Hepatocyte (in vitro differentiated cells): ENCODE measurements around the gene DLGAP4.

Experiments used
- CTCF ChIP-seq: fragments of 200-600 bp; sonication (generic); IDR thresholded peaks from 2 replicates; pipeline ENCODE4 v1.5.1; 2016; ENCODE audit warnings: antibody characterized with exemption, mild to moderate bottlenecking; ENCODE audit not compliant: poor library complexity
- EZH2 ChIP-seq: fragments of 200-600 bp; sonication (generic); IDR thresholded peaks from 2 replicates; pipeline ENCODE4 v1.6.1; 2016; ENCODE audit warnings: antibody characterized with exemption, mild to moderate bottlenecking, borderline replicate concordance
- EZH2phosphoT487 ChIP-seq: fragments of 200-600 bp; sonication (generic); IDR thresholded peaks from one replicate; pipeline ENCODE4 v1.6.1; 2018; ENCODE audit warnings: antibody characterized with exemption, mild to moderate bottlenecking, low read depth, moderate library complexity; ENCODE audit not compliant: unreplicated experiment, severe bottlenecking

GRCh38 chr20:36346256-36346655 is 40.1 kb downstream of the DLGAP4 start:
- TF ChIP-seq CTCF = no peak
- TF ChIP-seq EZH2phosphoT487 = no peak
- no peak for TF ChIP-seq EZH2
